Parathyroid adenoma (tissue), 2 donors: ENCODE data around the gene DAPK3.
"Not testable (repeated sequence)": the region's sequence is repeated elsewhere in the genome, so short reads cannot be mapped to it uniquely, and the experiment has no call there.

Experiments
- H2AFZ ChIP-seq: fragments of 300-600 bp; sonication (generic); one replicate; pipeline ENCODE4 v1.7.0; 2017; ENCODE audit warnings: antibody characterized with exemption, mild to moderate bottlenecking
- H3K27ac ChIP-seq: fragments of 300-600 bp; sonication (generic); one replicate; pipeline ENCODE4 v1.7.0; 2017
- H3K27me3 ChIP-seq: fragments of 300-600 bp; sonication (generic); one replicate; pipeline ENCODE4 v1.7.0; 2017; ENCODE audit warnings: low read length; ENCODE audit not compliant: control insufficient read depth, insufficient read depth
- H3K36me3 ChIP-seq: fragments of 300-600 bp; sonication (generic); one replicate; pipeline ENCODE4 v1.7.0; 2017; ENCODE audit warnings: low read length; ENCODE audit not compliant: control insufficient read depth, insufficient read depth
- H3K4me1 ChIP-seq: fragments of 300-600 bp; sonication (generic); one replicate; pipeline ENCODE4 v1.7.0; 2017; ENCODE audit warnings: control low read depth
- H3K4me2 ChIP-seq: fragments of 300-600 bp; sonication (generic); one replicate; pipeline ENCODE4 v1.7.0; 2017; ENCODE audit warnings: low read length
- H3K4me3 ChIP-seq: fragments of 300-600 bp; sonication (generic); one replicate; pipeline ENCODE4 v1.7.0; 2017; ENCODE audit warnings: low read depth, low read length
- H3K79me2 ChIP-seq: fragments of 300-600 bp; sonication (generic); one replicate; pipeline ENCODE4 v1.7.0; 2017; ENCODE audit warnings: control low read depth
- H3K9ac ChIP-seq: fragments of 300-600 bp; sonication (generic); one replicate; pipeline ENCODE4 v1.7.0; 2017; ENCODE audit warnings: mild to moderate bottlenecking
- H3K9me3 ChIP-seq: fragments of 300-600 bp; sonication (generic); one replicate; pipeline ENCODE4 v1.7.0; 2017; ENCODE audit warnings: low read length; ENCODE audit not compliant: control insufficient read depth
- TF ChIP-seq, protein P1 (sequence below): fragments of 300-600 bp; sonication (generic); IDR thresholded peaks from one replicate; pipeline ENCODE4 v1.7.0; 2017; ENCODE audit warnings: antibody characterized with exemption, mild to moderate bottlenecking
- donor health status: primary hyperparathyroidism.

Gene DAPK3

DNA sequence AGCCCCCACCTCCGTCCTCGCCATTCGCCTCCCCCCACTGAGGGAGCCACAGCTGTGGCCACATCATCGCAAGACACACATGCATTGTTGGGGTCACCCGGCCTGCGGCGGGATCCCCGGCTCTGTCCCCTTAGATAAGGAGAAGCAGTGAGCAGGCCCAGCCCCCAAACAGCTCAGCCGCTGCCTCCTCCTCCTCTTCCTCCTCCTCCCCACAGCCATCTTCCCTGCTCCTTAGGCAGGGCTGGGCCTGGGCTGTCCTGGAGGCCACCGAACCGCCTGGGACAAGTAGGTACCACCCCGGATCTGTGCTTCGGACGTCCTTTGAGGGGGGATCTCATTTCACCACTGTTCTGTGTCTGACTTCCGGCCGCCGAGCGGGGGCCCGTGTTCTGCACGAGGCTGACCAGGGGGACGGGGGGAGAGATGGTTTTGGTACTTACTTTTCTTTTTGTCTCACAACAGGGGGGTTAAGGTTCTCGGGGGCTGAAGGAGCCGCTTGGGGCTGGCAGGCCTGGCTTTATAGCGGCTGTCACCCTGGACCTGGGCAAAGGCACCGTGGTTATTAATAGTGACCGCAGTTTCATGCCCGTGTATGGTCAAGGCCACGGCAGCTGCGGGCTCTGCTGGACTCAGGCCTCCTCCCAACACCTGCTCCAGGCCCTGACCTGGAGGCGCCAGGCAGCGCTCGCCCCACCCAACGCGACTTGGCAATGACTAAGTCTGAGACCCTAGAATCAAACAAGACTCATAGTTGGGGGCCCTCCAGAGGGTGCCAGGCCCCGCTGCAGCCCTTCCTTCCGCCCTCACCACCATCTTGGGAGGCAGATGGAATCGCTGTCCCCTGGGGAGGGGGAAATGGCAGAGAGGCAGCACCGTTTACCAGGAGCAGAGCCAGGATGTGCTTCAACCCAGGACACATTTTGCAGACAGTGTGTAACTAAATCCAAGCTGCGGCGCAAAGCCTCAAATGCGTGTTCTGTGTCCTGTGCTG, 19.7 kb downstream of the DAPK3 start:
- Histone ChIP-seq H3K36me3 (no peaks in the 10 kb centered on the region), H3K4me3 (no peak overlapping the region), H2AFZ (no peak overlapping the region), H3K4me1 (no peaks in the 10 kb centered on the region), H3K9ac (no peak overlapping the region), H3K27ac (no peak overlapping the region), H3K4me2 (no peak overlapping the region), H3K9me3 (no peaks in the 10 kb centered on the region), H3K27me3 (no peaks in the 10 kb centered on the region), H3K79me2 (no peaks in the 10 kb centered on the region)
- TF ChIP-seq, protein P1, sequence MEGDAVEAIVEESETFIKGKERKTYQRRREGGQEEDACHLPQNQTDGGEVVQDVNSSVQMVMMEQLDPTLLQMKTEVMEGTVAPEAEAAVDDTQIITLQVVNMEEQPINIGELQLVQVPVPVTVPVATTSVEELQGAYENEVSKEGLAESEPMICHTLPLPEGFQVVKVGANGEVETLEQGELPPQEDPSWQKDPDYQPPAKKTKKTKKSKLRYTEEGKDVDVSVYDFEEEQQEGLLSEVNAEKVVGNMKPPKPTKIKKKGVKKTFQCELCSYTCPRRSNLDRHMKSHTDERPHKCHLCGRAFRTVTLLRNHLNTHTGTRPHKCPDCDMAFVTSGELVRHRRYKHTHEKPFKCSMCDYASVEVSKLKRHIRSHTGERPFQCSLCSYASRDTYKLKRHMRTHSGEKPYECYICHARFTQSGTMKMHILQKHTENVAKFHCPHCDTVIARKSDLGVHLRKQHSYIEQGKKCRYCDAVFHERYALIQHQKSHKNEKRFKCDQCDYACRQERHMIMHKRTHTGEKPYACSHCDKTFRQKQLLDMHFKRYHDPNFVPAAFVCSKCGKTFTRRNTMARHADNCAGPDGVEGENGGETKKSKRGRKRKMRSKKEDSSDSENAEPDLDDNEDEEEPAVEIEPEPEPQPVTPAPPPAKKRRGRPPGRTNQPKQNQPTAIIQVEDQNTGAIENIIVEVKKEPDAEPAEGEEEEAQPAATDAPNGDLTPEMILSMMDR: no peak

DNA sequence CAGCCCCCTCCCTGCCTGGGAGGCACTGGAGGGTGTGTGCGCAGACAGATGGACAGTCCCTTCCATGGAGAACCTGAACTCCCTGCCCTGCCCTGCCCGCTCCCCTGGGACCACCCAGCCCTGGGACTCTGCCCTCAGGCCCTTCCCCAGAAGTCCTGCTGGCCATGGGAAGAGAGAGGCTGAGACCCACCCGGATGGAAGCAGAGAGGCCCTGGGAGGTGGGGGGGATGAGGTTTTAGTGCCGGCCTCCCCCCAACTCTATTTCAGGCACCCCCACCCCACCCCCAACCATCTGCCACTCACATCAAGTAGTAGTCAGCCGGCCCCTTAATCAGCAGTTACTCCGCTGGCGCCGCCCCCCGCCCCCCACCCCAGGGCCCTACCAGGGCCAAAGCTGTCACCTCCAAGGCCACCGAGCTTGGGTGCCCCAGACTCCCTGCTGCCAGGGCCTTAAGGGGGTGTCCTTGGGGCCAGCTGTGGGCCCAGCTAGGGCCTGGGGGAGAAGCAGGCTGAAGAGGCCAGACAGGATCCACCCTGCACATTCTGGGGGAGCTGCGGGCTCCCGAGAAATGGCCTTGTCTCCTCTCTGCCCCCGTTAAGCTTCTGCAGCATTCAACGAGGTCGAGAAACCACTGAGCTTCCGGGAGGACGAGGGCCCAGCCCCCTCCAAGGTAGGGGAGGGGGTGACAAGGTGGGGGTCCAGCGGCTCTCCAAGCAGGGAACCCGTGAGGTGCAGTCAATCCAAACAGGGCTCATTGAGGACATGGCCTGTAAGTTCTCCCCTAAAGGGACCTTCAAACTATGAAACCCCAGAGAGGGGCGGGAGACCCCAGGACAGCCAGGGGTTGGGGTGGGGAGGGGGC, 20.7 kb downstream of the DAPK3 start:
- no peaks in the 10 kb centered on the region for H3K9me3 ChIP-seq
- H3K4me1 ChIP-seq: no peaks in the 10 kb centered on the region
- no peak overlapping the region for H2AFZ ChIP-seq
- H3K27me3 ChIP-seq: no peaks in the 10 kb centered on the region
- no peak overlapping the region for H3K9ac ChIP-seq
- no peak overlapping the region for H3K4me3 ChIP-seq
- TF ChIP-seq, protein P1: no peak
- H3K79me2 ChIP-seq: no peaks in the 10 kb centered on the region
- no peak overlapping the region for H3K4me2 ChIP-seq
- no peaks in the 10 kb centered on the region for H3K36me3 ChIP-seq
- H3K27ac ChIP-seq: no peak overlapping the region

DNA sequence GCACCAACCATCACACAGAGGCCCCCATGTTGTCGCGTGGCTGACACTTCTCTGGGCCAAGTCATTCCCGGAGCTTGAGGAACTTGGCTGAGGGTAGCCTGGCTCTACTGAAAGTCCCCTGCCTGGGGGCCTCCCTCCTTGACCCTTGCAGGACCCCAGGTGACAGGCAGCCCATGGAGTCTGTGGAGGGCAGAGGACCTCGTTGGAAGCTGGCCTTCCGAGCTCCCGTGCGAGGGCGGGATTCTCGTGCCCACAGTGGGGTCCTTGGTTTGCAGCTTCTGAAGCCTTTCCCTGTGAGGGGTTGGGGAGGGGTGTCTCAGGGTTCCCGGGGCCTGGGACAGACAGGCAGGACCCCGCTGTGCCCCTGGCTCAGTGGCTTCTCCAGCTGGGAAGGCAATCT, 21.6 kb downstream of the DAPK3 start:
- Histone ChIP-seq H3K36me3 (no peaks in the 10 kb centered on the region), H3K4me1 (no peaks in the 10 kb centered on the region), H3K9me3 (no peaks in the 10 kb centered on the region), H3K4me2 (no peak overlapping the region), H3K27me3 (no peaks in the 10 kb centered on the region), H3K9ac (no peak overlapping the region), H3K79me2 (no peaks in the 10 kb centered on the region), H3K27ac (no peak overlapping the region), H3K4me3 (no peak overlapping the region), H2AFZ (no peak overlapping the region)
- TF ChIP-seq, protein P1: no peak

DNA sequence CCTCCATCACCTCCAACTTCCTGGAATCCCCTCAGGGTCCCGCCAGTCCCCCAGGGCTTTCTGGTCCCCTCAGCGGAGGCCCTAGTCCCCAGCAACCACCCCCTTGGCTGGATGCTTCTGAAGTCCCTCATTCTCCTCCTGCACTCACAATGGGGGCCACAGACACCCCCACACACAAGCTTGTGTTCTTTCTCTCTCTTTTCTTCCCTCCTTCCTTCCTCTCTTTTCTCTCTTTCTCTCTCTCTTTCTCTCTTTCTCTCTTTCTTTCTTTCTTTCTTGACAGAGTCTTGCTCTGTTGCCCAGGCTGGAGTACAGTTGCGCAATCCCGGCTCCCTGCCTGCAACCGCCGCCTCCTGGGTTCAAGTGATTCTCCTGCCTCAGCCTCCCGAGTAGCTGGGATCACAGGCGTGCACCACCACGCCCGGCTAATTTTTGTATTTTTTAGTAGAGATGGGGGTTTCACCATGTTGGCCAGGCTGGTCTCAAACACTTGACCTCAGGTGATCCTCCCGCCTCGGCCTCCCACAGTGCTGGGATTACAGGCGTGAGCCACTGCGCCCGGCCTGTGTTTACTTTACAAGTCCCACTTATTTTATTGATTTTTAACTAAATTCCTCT, 23.5 kb downstream of the DAPK3 start:
- not testable (repeated sequence) for H3K4me2 ChIP-seq, H3K27me3 ChIP-seq, H3K36me3 ChIP-seq, H3K9ac ChIP-seq, H3K9me3 ChIP-seq, H3K4me1 ChIP-seq, H3K27ac ChIP-seq, H2AFZ ChIP-seq, H3K79me2 ChIP-seq, H3K4me3 ChIP-seq

DNA sequence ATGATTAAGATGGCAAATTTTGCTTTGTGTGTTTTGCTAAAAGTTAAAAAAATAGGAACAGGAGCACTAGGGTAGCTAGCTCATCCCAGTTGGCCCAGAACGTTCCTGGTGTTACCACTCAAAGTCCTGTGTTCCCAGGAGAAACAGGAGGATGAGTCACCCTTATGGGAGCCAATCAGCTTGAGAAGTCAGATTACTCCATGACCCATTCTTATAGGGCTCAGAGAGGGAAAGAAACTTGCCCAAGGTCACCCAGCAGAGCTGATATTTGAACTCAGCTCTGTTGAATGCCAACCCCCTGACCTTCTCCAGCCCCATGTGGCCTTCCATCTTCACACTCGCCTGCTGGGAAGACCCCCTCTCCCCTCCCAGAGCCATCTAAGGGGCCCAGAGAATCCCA, 25.1 kb downstream of the DAPK3 start:
- Histone ChIP-seq H3K36me3 (no peaks in the 10 kb centered on the region), H3K79me2 (no peaks in the 10 kb centered on the region), H3K27me3 (no peaks in the 10 kb centered on the region), H3K9ac (no peak overlapping the region), H2AFZ (no peak overlapping the region), H3K4me2 (no peak overlapping the region), H3K9me3 (no peaks in the 10 kb centered on the region), H3K4me3 (no peak overlapping the region), H3K27ac (no peak overlapping the region), H3K4me1 (no peaks in the 10 kb centered on the region)
- TF ChIP-seq, protein P1: no peak
